HCT116 (cell line): ENCODE data around the gene LZTR1. TPM values are rescaled to one million over a fixed set of nuclear protein-coding genes. Genes with fewer than 3 reads are reported as not detected.

Experiments used
- ATAC-seq: fragments of 200-7000 bp; cut with Tn5 transposase; 2 replicates; pipeline ENCODE4 v1.9.1; 2020; ENCODE audit warnings: mild to moderate bottlenecking, moderate library complexity
- BruUV-seq: library from RNA; stranded (reverse); fragments of 400-500 nt; replicated peaks from 2 replicates; lab custom pipeline; 2021; lab: Mats Ljungman, UMichigan
- CTCF ChIA-PET: fragments of 300-600 bp; sonication (Branson Sonifier 250); formaldehyde crosslinking; loops from one replicate; lab custom pipeline; 2021; ENCODE audit warnings: antibody characterized with exemption; lab: Charles Lee
- POLR2A ChIA-PET: fragments of 300-600, 350-600 bp; sonication (Branson Sonifier 250); formaldehyde crosslinking; loops from one replicate; lab custom pipeline; 2021; ENCODE audit warnings: antibody characterized with exemption; lab: Charles Lee
- RAD21 ChIA-PET, 2 experiments: fragments of 300-600 bp; sonication (Branson Sonifier 250); formaldehyde crosslinking; loops; one replicate each; lab custom pipeline; 2023; ENCODE audit warnings: low total read pairs in 2 of 2; ENCODE audit not compliant: uncharacterized antibody in 2 of 2, unreplicated experiment in 2 of 2, low non-redundant PET in 1 of 2; lab: Charles Lee
- DNase-seq: peaks from one replicate; pipeline ENCODE4 v3.0.0-alpha.2; 2010; ENCODE audit warnings: low read depth, low spot score
- H2AFZ ChIP-seq: fragments of 200-600 bp; shearing (Covaris generic), sonication (generic); 2 replicates; pipeline ENCODE4 v1.6.1; 2017; ENCODE audit warnings: low read depth, mixed run types, mixed read lengths, antibody characterized with exemption, low read length; ENCODE audit not compliant: poor library complexity, severe bottlenecking
- H3K27ac ChIP-seq: 2 replicates; pipeline ENCODE4 v1.5.1; 2012; ENCODE audit warnings: low read depth, low read length
- H3K27me3 ChIP-seq: fragments of 200-600 bp; sonication (generic); 2 replicates; pipeline ENCODE4 v1.6.1; 2016; ENCODE audit warnings: mixed run types, low read length, mixed read lengths; ENCODE audit not compliant: insufficient read depth
- H3K36me3 ChIP-seq, 2 experiments: fragments of 200-500 bp in 1 of 2; fragments of 200-600 bp in 1 of 2; sonication (Bioruptor generic) in 1 of 2; sonication (generic) in 1 of 2; 2 replicates each; pipeline versions ENCODE4 v1.5.1 to v1.6.1; 2014 to 2016; ENCODE audit warnings: low read length in 2 of 2, inconsistent platforms in 1 of 2, mixed read lengths in 1 of 2, mixed run types in 1 of 2; ENCODE audit not compliant: insufficient read depth in 2 of 2, control insufficient read depth in 1 of 2
- H3K4me1 ChIP-seq, 2 experiments: fragments of 200-600 bp in 1 of 2; sonication (generic) in 1 of 2; 2 replicates each; pipeline versions ENCODE4 v1.5.1 to v1.6.1; 2012 to 2017; ENCODE audit warnings: low read length in 2 of 2, inconsistent platforms in 1 of 2, mild to moderate bottlenecking in 1 of 2, mixed read lengths in 1 of 2, mixed run types in 1 of 2, moderate library complexity in 1 of 2; ENCODE audit not compliant: insufficient read depth in 2 of 2, control insufficient read depth in 1 of 2
- H3K4me2 ChIP-seq: fragments of 200-600 bp; sonication (generic); 2 replicates; pipeline ENCODE4 v1.6.1; 2017; ENCODE audit warnings: mixed run types, low read length, mixed read lengths
- H3K4me3 ChIP-seq, 2 experiments: fragments of 200-600 bp in 1 of 2; sonication (generic) in 1 of 2; replicated peaks in 1 of 2; 2 replicates each; pipeline ENCODE4 v1.5.1; 2011 to 2016; ENCODE audit warnings: low read length in 2 of 2, control low read depth in 1 of 2, low read depth in 1 of 2, mild to moderate bottlenecking in 1 of 2, mixed read lengths in 1 of 2, mixed run types in 1 of 2
- H3K79me2 ChIP-seq: fragments of 200-600 bp; sonication (generic); 2 replicates; pipeline ENCODE4 v1.6.1; 2017; ENCODE audit warnings: mild to moderate bottlenecking, mixed run types, low read length, moderate library complexity, mixed read lengths; ENCODE audit not compliant: insufficient read depth
- H3K9ac ChIP-seq: fragments of 200-600 bp; sonication (generic); 2 replicates; pipeline ENCODE4 v1.6.1; 2016; ENCODE audit warnings: low read length, mixed read lengths
- H3K9me2 ChIP-seq: fragments of 200-600 bp; sonication (generic), shearing (Covaris generic); 2 replicates; pipeline ENCODE4 v1.6.1; 2017; ENCODE audit warnings: mixed run types, mild to moderate bottlenecking, moderate library complexity; ENCODE audit not compliant: insufficient read depth
- H3K9me3 ChIP-seq, 2 experiments: fragments of 200-500 bp in 1 of 2; fragments of 200-600 bp in 1 of 2; sonication (Bioruptor generic) in 1 of 2; sonication (generic) in 1 of 2; 2 replicates each; pipeline ENCODE4 v1.6.1; 2014 to 2017; ENCODE audit warnings: low read length in 2 of 2, mixed read lengths in 2 of 2, inconsistent platforms in 1 of 2, low read depth in 1 of 2, mild to moderate bottlenecking in 1 of 2, mixed run types in 1 of 2, moderate library complexity in 1 of 2; ENCODE audit not compliant: control insufficient read depth in 1 of 2, insufficient read depth in 1 of 2
- H4K20me1 ChIP-seq: fragments of 200-600 bp; sonication (generic), shearing (Covaris generic); 2 replicates; pipeline ENCODE4 v1.6.1; 2017; ENCODE audit warnings: mixed run types, mild to moderate bottlenecking, moderate library complexity; ENCODE audit not compliant: insufficient read depth
- ATF3 ChIP-seq: IDR thresholded peaks from 2 replicates; pipeline ENCODE4 v1.6.1; 2012
- CEBPB ChIP-seq: IDR thresholded peaks from 2 replicates; pipeline ENCODE4 v1.6.1; 2012; ENCODE audit warnings: low read depth
- CTCF ChIP-seq, 3 experiments: fragments of 200-600 bp in 1 of 3; sonication (generic) in 1 of 3; IDR thresholded peaks in 2 of 3; conservative IDR thresholded peaks in 1 of 3; 2 replicates each; pipeline ENCODE4 v1.5.1; 2012 to 2017; ENCODE audit warnings: low read depth in 2 of 3, low read length in 2 of 3, antibody characterized with exemption in 1 of 3, borderline replicate concordance in 1 of 3, control low read depth in 1 of 3, mild to moderate bottlenecking in 1 of 3, mixed read lengths in 1 of 3, mixed run types in 1 of 3, moderate library complexity in 1 of 3; ENCODE audit not compliant: insufficient read depth in 1 of 3
- EGR1 ChIP-seq: IDR thresholded peaks from 2 replicates; pipeline ENCODE4 v1.6.1; 2012; ENCODE audit warnings: low read depth
- REST ChIP-seq: IDR thresholded peaks from 2 replicates; pipeline ENCODE4 v1.6.1; 2012; ENCODE audit warnings: low read depth
- SRF ChIP-seq: IDR thresholded peaks from 2 replicates; pipeline ENCODE4 v1.6.1; 2012; ENCODE audit warnings: low read depth
- TCF7L2 ChIP-seq: IDR thresholded peaks from 2 replicates; pipeline ENCODE4 v1.7.0; 2011; ENCODE audit warnings: borderline replicate concordance, inconsistent platforms; ENCODE audit not compliant: insufficient read depth, insufficient read length; ENCODE audit errors: extremely low read depth
- YY1 ChIP-seq: IDR thresholded peaks from 2 replicates; pipeline ENCODE4 v1.6.1; 2011; ENCODE audit warnings: low read length, low read depth, moderate library complexity, mild to moderate bottlenecking; ENCODE audit not compliant: insufficient replicate concordance; ENCODE audit errors: extremely low read depth
- intact Hi-C: fragments of 100-400 bp; cut with micrococcal nuclease; formaldehyde crosslinking; loops from 2 replicates; pipeline ENCODE4 v1.10.0; 2022
- total RNA-seq: library from RNA; stranded (reverse); gene quantifications from one replicate; pipeline ENCODE4 v1.2.1, GENCODE V29; 2021; ENCODE audit not compliant: unreplicated experiment

LZTR1 gene
- total RNA-seq, 1 experiment from 2014 or later: 56.5 TPM

- POLR2A ChIA-PET: interaction anchor here (1.1 kb wide), 1 partner anchor 8 kb away, joined by 6 read pairs; the partner anchor contains the start of gene LZTR1
- RAD21 ChIA-PET: interaction anchor here in 1 of 2 experiments (0.7 kb wide), 1 partner anchor 88 kb away, joined by 3 read pairs; no protein-coding TSS in a partner anchor
- no peak overlapping the region for H3K4me2 ChIP-seq
- no peaks in the 10 kb centered on the region for H3K36me3 ChIP-seq
- no TSS peak for BruUV-seq
- H3K27ac ChIP-seq: no peak overlapping the region
- peaks cover 2 to 6% of the 10 kb centered on the region in 2 experiments; a peak in 1 of 4 replicates for H3K9me3 ChIP-seq
- DNase-seq (no peak), ATAC-seq (no peak)
- peaks cover 0 to 4% of the 10 kb centered on the region in 2 experiments; a peak in 1 of 4 replicates for H3K4me1 ChIP-seq
- TF ChIP-seq EGR1: no peak
- no peak for TF ChIP-seq CEBPB
- no peak for TF ChIP-seq SRF
- TF ChIP-seq TCF7L2: no peak
- no peak for TF ChIP-seq CTCF (IDR thresholded peaks at IDR 0.05 in 2 of 3, conservative IDR thresholded peaks at IDR 0.05 in 1 of 3; ENCODE audit: borderline replicate concordance in 1 of 3, insufficient read depth in 1 of 3, low read depth in 2 of 3, low read length in 2 of 3)
- no peak for TF ChIP-seq ATF3
- TF ChIP-seq REST: no peak
- no peak for TF ChIP-seq YY1
- no peaks in the 10 kb centered on the region for H4K20me1 ChIP-seq
- H3K27me3 ChIP-seq: no peaks in the 10 kb centered on the region
- no peaks in the 10 kb centered on the region for H3K79me2 ChIP-seq
- H3K4me3 ChIP-seq: no peak overlapping the region
- no peaks in the 10 kb centered on the region for H3K9me2 ChIP-seq
- intact Hi-C loops: no loop called here
- CTCF ChIA-PET: interaction anchor here (1.2 kb wide), 1 partner anchor 18 kb away, joined by 3 read pairs; no protein-coding TSS in a partner anchor
- H3K9ac ChIP-seq: no peak overlapping the region
- no peak overlapping the region for H2AFZ ChIP-seq
Measured at GRCh38 chr22:20973634-20974286, 8.3 kb upstream of the LZTR1 start.
